GM12875 (cell line): ENCODE results near the gene LMBR1.
A peak's percentile ranks its signal among the peaks of the same experiment; 100 is the strongest.
"Not testable (repeated sequence)": the region's sequence is repeated elsewhere in the genome, so short reads cannot be mapped to it uniquely, and the experiment has no call there.

Source experiments
- H3K4me3 ChIP-seq: one replicate; pipeline ENCODE4 v1.5.1; 2011; ENCODE audit warnings: low read depth, low read length, control low read depth
- CTCF ChIP-seq: IDR thresholded peaks from 2 replicates; pipeline ENCODE4 v1.5.1; 2011; ENCODE audit warnings: low read depth, mild to moderate bottlenecking, control low read depth, inconsistent platforms, low read length, moderate library complexity, borderline replicate concordance; ENCODE audit not compliant: insufficient read depth

Gene LMBR1

GRCh38 chr7:156892821-156893706 lies at the start of gene LMBR1:
TSS of gene LMBR1 (minus strand) at chr7:156893183. CDS start at chr7:156892993, 190 bp downstream.
- TF ChIP-seq CTCF, result peak; percentile 66
- peak within 1 kb of the TSS; percentile 72 for H3K4me3 ChIP-seq

GRCh38 chr7:156942708-156943090 lies 49.7 kb upstream of the LMBR1 start:
- no peak for TF ChIP-seq CTCF
- no peak overlapping the region for H3K4me3 ChIP-seq

GRCh38 chr7:156941393-156942182 lies 48.6 kb upstream of the LMBR1 start:
- no peak for TF ChIP-seq CTCF

GRCh38 chr7:156940421-156941122 lies 47.6 kb upstream of the LMBR1 start:
- TF ChIP-seq CTCF, result no peak
- H3K4me3 ChIP-seq, result no peak overlapping the region

More at GRCh38 chr7:156941393-156942182, 48.6 kb upstream of the LMBR1 start:
- no peak overlapping the region for H3K4me3 ChIP-seq

GRCh38 chr7:156936766-156937165 lies 43.8 kb upstream of the LMBR1 start:
- H3K4me3 ChIP-seq, result not testable (repeated sequence)

- no peak overlapping the region for H3K4me3 ChIP-seq
- TF ChIP-seq CTCF, result no peak
Observed at GRCh38 chr7:156935250-156935649, 42.3 kb upstream of the LMBR1 start.

GRCh38 chr7:156932006-156932405 lies 39.0 kb upstream of the LMBR1 start:
- no peak overlapping the region for H3K4me3 ChIP-seq
- TF ChIP-seq CTCF, result no peak
